ENCODE results near the gene SLC9A7. TPM values are rescaled to one million over a fixed set of nuclear protein-coding genes. Genes with fewer than 3 reads are reported as not detected.

Gene SLC9A7
- 10 to 100 TPM; 16.9 to 17.0 TPM for total RNA-seq

DNA sequence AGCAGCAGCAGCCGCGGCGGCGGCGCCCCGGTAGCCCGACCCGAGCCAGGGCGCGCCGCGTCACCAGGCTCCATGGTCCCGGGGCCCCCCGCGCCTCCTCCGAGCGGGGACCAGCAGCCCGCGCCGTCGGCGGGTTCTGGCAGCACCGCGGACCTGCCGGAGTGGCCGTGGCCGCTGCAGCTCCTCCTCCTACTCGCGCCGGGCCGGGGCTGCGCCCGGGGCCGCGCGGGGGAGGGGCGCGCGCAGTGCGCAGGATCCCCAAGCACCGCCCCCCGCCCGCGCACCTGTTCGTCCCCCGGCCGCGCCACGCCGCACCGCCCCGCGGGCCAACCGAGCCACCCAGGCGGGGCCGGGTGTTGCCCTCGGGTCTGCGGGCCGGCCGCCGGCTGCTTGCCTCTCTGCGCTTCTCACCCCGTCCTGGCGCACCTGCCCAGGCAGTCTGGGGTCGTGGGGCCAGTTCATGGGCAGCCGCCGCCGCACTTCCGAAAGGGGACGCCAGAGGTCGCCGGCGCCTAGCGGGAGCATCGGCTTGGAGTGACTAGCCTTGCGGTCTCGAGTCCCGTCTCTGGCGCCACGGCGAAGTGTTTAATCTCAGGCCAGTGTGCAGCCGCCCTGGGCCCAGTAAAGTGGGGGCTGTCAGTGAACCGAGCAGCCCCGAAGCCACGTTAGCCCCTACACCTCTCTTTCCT, at the start of gene SLC9A7:
Gene SLC9A7 (minus strand): TSS at position 163 of the 689 bp plus-strand sequence. CDS start 89 bp downstream, at position 74.
- peak; percentile 83 for ATAC-seq
- Mint-ChIP-seq H3K9me3 (no peaks in the 10 kb centered on the region), H3K36me3 (ENCODE audit: low read depth) (peaks cover 6% of the 10 kb centered on the region), H3K27me3 (peaks cover 5% of the 10 kb centered on the region), H3K27ac (peak within 1 kb of the TSS; percentile 90), H3K4me3 (peak within 1 kb of the TSS; percentile 96), H3K4me1 (ENCODE audit: low read depth) (peaks cover 15% of the 10 kb centered on the region)
- ChIA-PET CTCF (interaction anchor here (1.0 to 3.2 kb wide), 6 partner anchors 31 to 75 kb away, joined by 4 to 33 read pairs (median 6); no protein-coding TSS in a partner anchor), POLR2A (interaction anchor here (1.7 kb wide), 1 partner anchor 24 kb away, joined by 4 read pairs; no protein-coding TSS in a partner anchor)
- TF ChIP-seq, protein P1, sequence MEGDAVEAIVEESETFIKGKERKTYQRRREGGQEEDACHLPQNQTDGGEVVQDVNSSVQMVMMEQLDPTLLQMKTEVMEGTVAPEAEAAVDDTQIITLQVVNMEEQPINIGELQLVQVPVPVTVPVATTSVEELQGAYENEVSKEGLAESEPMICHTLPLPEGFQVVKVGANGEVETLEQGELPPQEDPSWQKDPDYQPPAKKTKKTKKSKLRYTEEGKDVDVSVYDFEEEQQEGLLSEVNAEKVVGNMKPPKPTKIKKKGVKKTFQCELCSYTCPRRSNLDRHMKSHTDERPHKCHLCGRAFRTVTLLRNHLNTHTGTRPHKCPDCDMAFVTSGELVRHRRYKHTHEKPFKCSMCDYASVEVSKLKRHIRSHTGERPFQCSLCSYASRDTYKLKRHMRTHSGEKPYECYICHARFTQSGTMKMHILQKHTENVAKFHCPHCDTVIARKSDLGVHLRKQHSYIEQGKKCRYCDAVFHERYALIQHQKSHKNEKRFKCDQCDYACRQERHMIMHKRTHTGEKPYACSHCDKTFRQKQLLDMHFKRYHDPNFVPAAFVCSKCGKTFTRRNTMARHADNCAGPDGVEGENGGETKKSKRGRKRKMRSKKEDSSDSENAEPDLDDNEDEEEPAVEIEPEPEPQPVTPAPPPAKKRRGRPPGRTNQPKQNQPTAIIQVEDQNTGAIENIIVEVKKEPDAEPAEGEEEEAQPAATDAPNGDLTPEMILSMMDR (IDR thresholded peaks at IDR 0.05) = peak; percentile 68
- peak; percentile 85 for DNase-seq
- intact Hi-C loops (cut with micrococcal nuclease) = loop anchor here (2.0 kb wide), 1 partner anchor 38 kb away; no protein-coding TSS in a partner anchor

DNA sequence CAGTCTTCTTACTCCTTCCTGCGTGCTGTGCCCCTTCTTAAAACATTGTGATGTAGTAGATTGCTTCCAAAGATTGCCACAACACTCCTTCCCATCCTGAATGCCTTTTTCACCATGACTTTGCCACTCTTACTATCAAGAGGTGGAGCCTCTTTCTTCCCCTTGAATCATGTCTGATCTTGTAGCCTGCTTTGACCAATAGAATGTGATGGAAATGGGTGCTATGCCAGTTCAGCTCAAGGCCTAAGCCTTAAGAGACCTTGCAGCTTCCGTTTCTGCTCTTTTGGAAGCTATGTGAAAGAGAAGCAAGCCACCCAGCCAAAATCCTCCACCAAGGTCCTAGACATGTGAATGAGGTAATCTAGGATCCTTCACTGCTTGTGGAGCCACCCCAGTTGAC, 46.4 kb upstream of the SLC9A7 start:
- Mint-ChIP-seq H3K36me3 (ENCODE audit: low read depth) (no peaks in the 10 kb centered on the region), H3K27me3 (peaks cover 2% of the 10 kb centered on the region), H3K4me1 (ENCODE audit: low read depth) (no peaks in the 10 kb centered on the region), H3K9me3 (no peaks in the 10 kb centered on the region), H3K4me3 (no peak overlapping the region), H3K27ac (no peak overlapping the region)
- ChIA-PET POLR2A (no interaction called here), CTCF (no interaction called here)
- ATAC-seq (no peak), DNase-seq (no peak)
- intact Hi-C loops (cut with micrococcal nuclease) = no loop called here
- TF ChIP-seq, protein P1 (IDR thresholded peaks at IDR 0.05) = no peak

DNA sequence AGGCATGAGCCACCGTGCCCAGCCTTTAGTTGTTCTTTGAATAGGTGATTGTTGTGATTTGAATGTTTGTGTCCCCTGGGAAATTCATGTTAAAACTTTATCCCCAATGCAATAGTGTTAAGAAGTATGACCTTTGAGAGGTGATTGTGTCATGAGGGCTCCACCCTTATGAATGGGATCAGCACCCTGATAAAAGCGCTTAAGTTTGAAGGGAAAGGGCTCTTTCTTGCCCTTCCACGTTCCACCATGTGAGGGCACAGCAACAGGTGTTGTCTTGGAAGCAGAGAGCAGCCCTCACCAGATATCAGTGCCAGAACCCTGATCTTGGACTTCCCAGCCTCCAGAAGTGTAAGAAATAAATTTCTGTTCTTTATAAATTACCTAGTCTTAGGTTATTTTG, 44.2 kb upstream of the SLC9A7 start:
- Mint-ChIP-seq H3K27me3 (peaks cover 2% of the 10 kb centered on the region), H3K9me3 (no peaks in the 10 kb centered on the region), H3K4me3 (no peak overlapping the region), H3K27ac (no peak overlapping the region), H3K4me1 (ENCODE audit: low read depth) (no peaks in the 10 kb centered on the region), H3K36me3 (ENCODE audit: low read depth) (no peaks in the 10 kb centered on the region)
- intact Hi-C loops (cut with micrococcal nuclease) = no loop called here
- ATAC-seq = no peak
- CTCF ChIA-PET = no interaction called here
- TF ChIP-seq, protein P1 (IDR thresholded peaks at IDR 0.05) = no peak
- POLR2A ChIA-PET = no interaction called here
- no peak for DNase-seq

DNA sequence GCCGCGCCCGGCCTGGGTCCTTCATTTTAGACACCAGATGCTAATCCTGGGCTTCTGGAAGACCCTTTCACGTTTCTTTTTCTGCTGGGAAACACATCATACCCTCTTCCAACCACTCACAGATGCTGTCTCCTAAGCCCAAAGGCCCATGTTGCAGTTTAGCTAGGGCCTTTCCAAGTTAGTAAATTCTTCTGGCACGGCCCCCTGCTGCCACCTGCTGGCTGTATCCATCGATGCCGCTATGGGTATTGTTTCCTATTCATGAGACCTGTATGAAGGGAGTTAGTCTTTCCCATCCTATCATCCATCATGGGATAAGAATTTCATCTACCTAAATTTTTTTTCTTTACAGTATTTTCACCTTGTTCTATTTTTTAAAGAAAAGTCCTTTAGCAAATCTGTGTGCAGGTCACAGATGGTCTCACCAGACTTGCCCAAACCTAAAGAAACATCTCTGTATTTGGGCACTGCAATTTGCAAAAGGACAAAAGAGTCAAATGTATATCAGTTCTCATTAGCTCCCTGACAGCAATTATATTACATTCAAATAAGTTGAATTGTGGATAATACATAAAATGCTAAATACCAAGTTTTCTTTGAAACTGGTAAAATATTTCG, 37.8 kb upstream of the SLC9A7 start:
- intact Hi-C loops (cut with micrococcal nuclease) = loop anchor here (2.0 kb wide), 1 partner anchor 38 kb away; the partner anchor contains the start of gene SLC9A7
- Mint-ChIP-seq H3K4me3 (no peak overlapping the region), H3K27me3 (no peaks in the 10 kb centered on the region), H3K4me1 (ENCODE audit: low read depth) (peaks cover 20% of the 10 kb centered on the region), H3K9me3 (no peaks in the 10 kb centered on the region), H3K27ac (no peak overlapping the region), H3K36me3 (ENCODE audit: low read depth) (no peaks in the 10 kb centered on the region)
- CTCF ChIA-PET = interaction anchor here (0.7 to 3.4 kb wide), 14 partner anchors 13 to 637 kb away, joined by 3 to 33 read pairs (median 3); partner anchors contain the start of gene SLC9A7
- DNase-seq = peak; percentile 87
- POLR2A ChIA-PET = interaction anchor here (0.8 kb wide), 1 partner anchor 20 kb away, joined by 3 read pairs; no protein-coding TSS in a partner anchor
- peak; percentile 77 for ATAC-seq
- TF ChIP-seq, protein P1 (IDR thresholded peaks at IDR 0.05) = peak; percentile 73

Measured in activated CD8-positive, alpha-beta T cell treated with anti-CD3 and anti-CD28 coated beads for 36 hours (primary cell).